Measurements from ENCODE around the gene SNAPC4. TPM values are rescaled to one million over a fixed set of nuclear protein-coding genes. Genes with fewer than 3 reads are reported as not detected.

Gene SNAPC4
- total RNA-seq, 1 experiment from 2014 or later = 10.8 TPM

DNA sequence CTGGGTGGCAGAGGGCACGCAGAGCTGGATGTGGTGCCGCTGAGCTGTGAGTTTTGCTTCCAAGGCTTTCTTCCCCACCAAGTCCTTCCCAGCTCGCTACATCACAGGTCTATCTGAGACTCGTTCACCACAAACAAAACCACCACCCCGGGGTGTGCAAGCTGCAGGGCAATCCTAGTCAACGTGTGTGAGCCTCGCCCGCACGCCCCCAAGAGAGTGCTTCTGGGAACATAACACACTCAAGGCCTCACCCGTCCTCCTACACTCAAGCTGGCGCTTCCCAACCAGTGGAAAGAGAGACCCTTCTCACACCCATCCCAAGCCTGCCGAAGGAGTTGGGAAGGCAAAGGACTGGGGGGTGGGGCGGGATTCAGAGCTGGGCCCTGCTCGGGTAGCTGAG, 10.6 kb downstream of the SNAPC4 start:
- ChIA-PET POLR2A (no interaction called here), CTCF (no interaction called here)

DNA sequence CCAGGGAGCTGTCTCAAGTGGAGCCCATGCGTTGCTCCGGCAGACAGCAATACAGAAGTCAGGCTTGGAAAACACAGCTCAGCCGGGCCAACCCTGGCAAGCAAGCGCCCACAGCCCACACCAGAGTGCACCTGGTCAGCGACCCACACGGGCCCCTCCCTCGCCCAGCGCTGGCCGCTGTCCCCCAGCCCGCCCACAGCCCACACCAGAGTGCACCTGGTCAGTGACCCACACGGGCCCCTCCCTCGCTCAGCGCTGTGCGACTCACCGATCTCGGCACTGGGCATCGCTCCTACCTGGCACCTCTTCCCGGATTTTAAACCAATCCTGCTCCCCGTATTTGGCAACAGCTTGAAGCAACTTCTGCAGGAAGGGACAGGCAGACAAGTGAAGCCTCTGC, 12.8 kb downstream of the SNAPC4 start:
- CTCF ChIA-PET = no interaction called here
- H3K27me3 ChIP-seq (ENCODE audit: control insufficient read depth, insufficient read depth, low read length) = no peaks in the 10 kb centered on the region
- H3K27ac ChIP-seq (ENCODE audit: low read length) = no peak overlapping the region
- intact Hi-C loops (cut with micrococcal nuclease; ENCODE audit: unreplicated experiment) (no loop called here), in situ Hi-C loops (cut with HindIII; ENCODE audit: low pct_unique_long_range_greater_than_20kb, low sequenced_read_pairs) (no loop called here)
- no peaks in the 10 kb centered on the region for H3K4me1 ChIP-seq (ENCODE audit: control insufficient read depth, insufficient read depth, low read length)
- TF ChIP-seq TCF7L2 (IDR thresholded peaks at IDR 0.05; ENCODE audit: low read depth, low read length) = no peak
- TF ChIP-seq, protein P1, sequence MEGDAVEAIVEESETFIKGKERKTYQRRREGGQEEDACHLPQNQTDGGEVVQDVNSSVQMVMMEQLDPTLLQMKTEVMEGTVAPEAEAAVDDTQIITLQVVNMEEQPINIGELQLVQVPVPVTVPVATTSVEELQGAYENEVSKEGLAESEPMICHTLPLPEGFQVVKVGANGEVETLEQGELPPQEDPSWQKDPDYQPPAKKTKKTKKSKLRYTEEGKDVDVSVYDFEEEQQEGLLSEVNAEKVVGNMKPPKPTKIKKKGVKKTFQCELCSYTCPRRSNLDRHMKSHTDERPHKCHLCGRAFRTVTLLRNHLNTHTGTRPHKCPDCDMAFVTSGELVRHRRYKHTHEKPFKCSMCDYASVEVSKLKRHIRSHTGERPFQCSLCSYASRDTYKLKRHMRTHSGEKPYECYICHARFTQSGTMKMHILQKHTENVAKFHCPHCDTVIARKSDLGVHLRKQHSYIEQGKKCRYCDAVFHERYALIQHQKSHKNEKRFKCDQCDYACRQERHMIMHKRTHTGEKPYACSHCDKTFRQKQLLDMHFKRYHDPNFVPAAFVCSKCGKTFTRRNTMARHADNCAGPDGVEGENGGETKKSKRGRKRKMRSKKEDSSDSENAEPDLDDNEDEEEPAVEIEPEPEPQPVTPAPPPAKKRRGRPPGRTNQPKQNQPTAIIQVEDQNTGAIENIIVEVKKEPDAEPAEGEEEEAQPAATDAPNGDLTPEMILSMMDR (IDR thresholded peaks at IDR 0.05) = no peak
- no peak for TF ChIP-seq SIN3A (IDR thresholded peaks at IDR 0.05; ENCODE audit: borderline replicate concordance, insufficient read depth, low read depth, low read length)
- TF ChIP-seq POLR2AphosphoS5 (IDR thresholded peaks at IDR 0.05; ENCODE audit: low read depth, low read length) = no peak
- TF ChIP-seq, protein P2, sequence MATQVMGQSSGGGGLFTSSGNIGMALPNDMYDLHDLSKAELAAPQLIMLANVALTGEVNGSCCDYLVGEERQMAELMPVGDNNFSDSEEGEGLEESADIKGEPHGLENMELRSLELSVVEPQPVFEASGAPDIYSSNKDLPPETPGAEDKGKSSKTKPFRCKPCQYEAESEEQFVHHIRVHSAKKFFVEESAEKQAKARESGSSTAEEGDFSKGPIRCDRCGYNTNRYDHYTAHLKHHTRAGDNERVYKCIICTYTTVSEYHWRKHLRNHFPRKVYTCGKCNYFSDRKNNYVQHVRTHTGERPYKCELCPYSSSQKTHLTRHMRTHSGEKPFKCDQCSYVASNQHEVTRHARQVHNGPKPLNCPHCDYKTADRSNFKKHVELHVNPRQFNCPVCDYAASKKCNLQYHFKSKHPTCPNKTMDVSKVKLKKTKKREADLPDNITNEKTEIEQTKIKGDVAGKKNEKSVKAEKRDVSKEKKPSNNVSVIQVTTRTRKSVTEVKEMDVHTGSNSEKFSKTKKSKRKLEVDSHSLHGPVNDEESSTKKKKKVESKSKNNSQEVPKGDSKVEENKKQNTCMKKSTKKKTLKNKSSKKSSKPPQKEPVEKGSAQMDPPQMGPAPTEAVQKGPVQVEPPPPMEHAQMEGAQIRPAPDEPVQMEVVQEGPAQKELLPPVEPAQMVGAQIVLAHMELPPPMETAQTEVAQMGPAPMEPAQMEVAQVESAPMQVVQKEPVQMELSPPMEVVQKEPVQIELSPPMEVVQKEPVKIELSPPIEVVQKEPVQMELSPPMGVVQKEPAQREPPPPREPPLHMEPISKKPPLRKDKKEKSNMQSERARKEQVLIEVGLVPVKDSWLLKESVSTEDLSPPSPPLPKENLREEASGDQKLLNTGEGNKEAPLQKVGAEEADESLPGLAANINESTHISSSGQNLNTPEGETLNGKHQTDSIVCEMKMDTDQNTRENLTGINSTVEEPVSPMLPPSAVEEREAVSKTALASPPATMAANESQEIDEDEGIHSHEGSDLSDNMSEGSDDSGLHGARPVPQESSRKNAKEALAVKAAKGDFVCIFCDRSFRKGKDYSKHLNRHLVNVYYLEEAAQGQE (IDR thresholded peaks at IDR 0.05; ENCODE audit: insufficient read depth in 1 of 2, low read depth in 2 of 2, low read length in 1 of 2) = no peak
- BruUV-seq (replicated peaks) = no TSS peak
- H3K9me3 ChIP-seq (ENCODE audit: control insufficient read depth, insufficient read depth, low read depth, low read length) = no peaks in the 10 kb centered on the region
- no peaks in the 10 kb centered on the region for H3K36me3 ChIP-seq (ENCODE audit: control insufficient read depth, insufficient read depth, low read length)
- POLR2A ChIA-PET = no interaction called here
- H3K4me3 ChIP-seq (ENCODE audit: low read depth in 2 of 2, low read length in 2 of 2) = no peak overlapping the region
- ATAC-seq (no peak), DNase-seq (ENCODE audit: low read depth, low spot score) (no peak)

More for the DNA sequence above, 10.6 kb downstream of the SNAPC4 start:
- no peak overlapping the region for H3K27ac ChIP-seq (ENCODE audit: low read length)
- no peak for ATAC-seq
- no TSS peak for BruUV-seq (replicated peaks)
- no peaks in the 10 kb centered on the region for H3K4me1 ChIP-seq (ENCODE audit: control insufficient read depth, insufficient read depth, low read length)
- no peaks in the 10 kb centered on the region; the same call in 1 of the 2 replicates for H3K36me3 ChIP-seq (ENCODE audit: control insufficient read depth, insufficient read depth, low read length)
- no peak for DNase-seq (ENCODE audit: low read depth, low spot score)
- H3K9me3 ChIP-seq (ENCODE audit: control insufficient read depth, insufficient read depth, low read depth, low read length) = no peaks in the 10 kb centered on the region
- TF ChIP-seq, protein P2 (IDR thresholded peaks at IDR 0.05; ENCODE audit: insufficient read depth in 1 of 2, low read depth in 2 of 2, low read length in 1 of 2) = no peak
- no peak for TF ChIP-seq SIN3A (IDR thresholded peaks at IDR 0.05; ENCODE audit: borderline replicate concordance, insufficient read depth, low read depth, low read length)
- TF ChIP-seq, protein P1 (IDR thresholded peaks at IDR 0.05) = no peak
- no peak for TF ChIP-seq TCF7L2 (IDR thresholded peaks at IDR 0.05; ENCODE audit: low read depth, low read length)
- no peak for TF ChIP-seq POLR2AphosphoS5 (IDR thresholded peaks at IDR 0.05; ENCODE audit: low read depth, low read length)
- no peaks in the 10 kb centered on the region for H3K27me3 ChIP-seq (ENCODE audit: control insufficient read depth, insufficient read depth, low read length)
- intact Hi-C loops (cut with micrococcal nuclease; ENCODE audit: unreplicated experiment) (no loop called here), in situ Hi-C loops (cut with HindIII; ENCODE audit: low pct_unique_long_range_greater_than_20kb, low sequenced_read_pairs) (no loop called here)
- no peak overlapping the region for H3K4me3 ChIP-seq (ENCODE audit: low read depth in 2 of 2, low read length in 2 of 2)
